SK-MEL-5 (cell line): ENCODE measurements around the gene SPATA12. TPM values are rescaled to one million over a fixed set of nuclear protein-coding genes. Genes with fewer than 3 reads are reported as not detected.

Source experiments
- total RNA-seq: library from RNA; depleted of rRNA; stranded (reverse); fragments of >200 nt; shearing (Covaris generic); gene quantifications from 2 replicates; pipeline ENCODE4 v1.2.3, GENCODE V29; 2014; rRNA removed

The SPATA12 gene
- total RNA-seq, 1 experiment from 2014 or later = 0.42 TPM

Other genes starting within 250 kb of the SPATA12 start
- 1.2 and 1.4 TPM in 2 replicates for gene IL17RD, start 104.7 kb downstream of the SPATA12 start, total RNA-seq
- gene HESX1, start 139.3 kb downstream of the SPATA12 start, total RNA-seq = 0.53 and 0.87 TPM in 2 replicates
- gene APPL1, start 167.1 kb downstream of the SPATA12 start, total RNA-seq = 34.3 and 36.5 TPM in 2 replicates
- not detected in 2 replicates for gene ASB14, start 232.0 kb downstream of the SPATA12 start, total RNA-seq